ENCODE results near the gene ZNF124. TPM values are rescaled to one million over a fixed set of nuclear protein-coding genes. Genes with fewer than 3 reads are reported as not detected.

Gene ZNF124
- total and polyA plus RNA-seq, 2 experiments from 2014 or later, result 7.0 to 74.2 TPM

DNA sequence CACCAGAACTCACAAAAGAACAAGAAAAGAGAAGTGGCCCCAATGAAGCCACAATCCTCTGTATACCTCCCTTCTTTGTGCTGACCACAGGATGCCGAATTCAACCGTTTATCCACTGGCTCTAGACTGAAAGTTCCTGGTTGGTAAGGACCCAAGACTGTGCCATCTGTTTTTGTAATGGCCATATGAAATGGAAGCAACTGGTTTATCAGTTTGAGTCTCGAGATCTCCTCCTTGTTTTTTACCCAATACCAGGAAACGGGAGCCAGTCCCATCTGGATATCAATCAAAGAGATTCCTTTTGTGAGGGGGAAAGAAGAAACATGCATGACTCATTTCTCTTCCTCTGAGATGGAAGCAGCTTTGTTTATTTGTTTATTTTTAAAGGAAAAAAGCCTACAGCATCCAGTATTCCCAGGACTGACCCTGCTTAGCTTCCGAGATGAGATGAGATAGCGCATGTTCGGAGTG lies 32.4 kb upstream of the ZNF124 start:
- Histone ChIP-seq H3K36me3 (replicated peaks; ENCODE audit: insufficient read depth, low read depth) (no peaks in the 10 kb centered on the region), H3K4me3 (no peak overlapping the region), H3K4me1 (ENCODE audit: insufficient read depth) (peaks cover 14% of the 10 kb centered on the region), H4K20me1 (ENCODE audit: insufficient read depth, poor library complexity, severe bottlenecking) (peaks cover 7% of the 10 kb centered on the region), H3K27me3 (no peaks in the 10 kb centered on the region), H2AFZ (no peak overlapping the region), H3K4me2 (no peak overlapping the region), H3K79me2 (peaks cover 58% of the 10 kb centered on the region), H3K9me3 (ENCODE audit: low read depth) (no peaks in the 10 kb centered on the region), H3K27ac (no peak overlapping the region), H3K9me2 (replicated peaks; ENCODE audit: insufficient read depth) (no peaks in the 10 kb centered on the region)
- 87% methylated on average over 7 of the region's 7 CpGs for WGBS (ENCODE audit: low lambda C conversion rate, missing lambda C conversion rate)
- no peak for TF ChIP-seq EZH2phosphoT487 (IDR thresholded peaks at IDR 0.05; ENCODE audit: low read depth, severe bottlenecking, unreplicated experiment)
- TF ChIP-seq, protein P1, sequence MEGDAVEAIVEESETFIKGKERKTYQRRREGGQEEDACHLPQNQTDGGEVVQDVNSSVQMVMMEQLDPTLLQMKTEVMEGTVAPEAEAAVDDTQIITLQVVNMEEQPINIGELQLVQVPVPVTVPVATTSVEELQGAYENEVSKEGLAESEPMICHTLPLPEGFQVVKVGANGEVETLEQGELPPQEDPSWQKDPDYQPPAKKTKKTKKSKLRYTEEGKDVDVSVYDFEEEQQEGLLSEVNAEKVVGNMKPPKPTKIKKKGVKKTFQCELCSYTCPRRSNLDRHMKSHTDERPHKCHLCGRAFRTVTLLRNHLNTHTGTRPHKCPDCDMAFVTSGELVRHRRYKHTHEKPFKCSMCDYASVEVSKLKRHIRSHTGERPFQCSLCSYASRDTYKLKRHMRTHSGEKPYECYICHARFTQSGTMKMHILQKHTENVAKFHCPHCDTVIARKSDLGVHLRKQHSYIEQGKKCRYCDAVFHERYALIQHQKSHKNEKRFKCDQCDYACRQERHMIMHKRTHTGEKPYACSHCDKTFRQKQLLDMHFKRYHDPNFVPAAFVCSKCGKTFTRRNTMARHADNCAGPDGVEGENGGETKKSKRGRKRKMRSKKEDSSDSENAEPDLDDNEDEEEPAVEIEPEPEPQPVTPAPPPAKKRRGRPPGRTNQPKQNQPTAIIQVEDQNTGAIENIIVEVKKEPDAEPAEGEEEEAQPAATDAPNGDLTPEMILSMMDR (IDR thresholded peaks at IDR 0.05; ENCODE audit: poor library complexity), result no peak
- TF ChIP-seq EZH2 (IDR thresholded peaks at IDR 0.05; ENCODE audit: borderline replicate concordance), result no peak
- DNase-seq (ENCODE audit: low spot score), result no peak

DNA sequence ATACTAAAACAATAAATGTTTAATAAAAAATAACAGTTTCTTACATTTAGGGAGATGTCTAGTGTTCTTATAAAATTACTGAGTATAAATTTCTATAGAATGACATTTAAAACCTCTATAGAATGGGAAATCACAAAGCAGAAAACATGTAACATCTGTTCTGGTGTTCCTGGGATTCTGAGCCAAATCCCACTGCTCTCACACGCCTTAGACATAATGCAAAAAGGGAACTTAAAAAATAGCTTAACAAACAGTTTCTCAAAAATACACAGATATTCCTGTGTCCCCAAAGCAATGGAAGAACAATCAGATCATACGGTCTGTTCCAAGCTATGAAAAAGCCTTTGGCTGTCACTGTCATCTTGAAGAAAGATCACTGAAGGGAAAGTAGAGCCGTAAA lies 27.0 kb upstream of the ZNF124 start:
- no peaks in the 10 kb centered on the region for H3K4me1 ChIP-seq (ENCODE audit: insufficient read depth)
- H3K9me3 ChIP-seq (ENCODE audit: low read depth), result peaks cover 11% of the 10 kb centered on the region
- H3K27me3 ChIP-seq, result no peaks in the 10 kb centered on the region
- WGBS (ENCODE audit: low lambda C conversion rate, missing lambda C conversion rate), result 65% methylated on average over 3 of the region's 3 CpGs
- H3K4me2 ChIP-seq, result no peak overlapping the region
- DNase-seq (ENCODE audit: low spot score), result no peak
- peaks cover 6% of the 10 kb centered on the region for H3K36me3 ChIP-seq (replicated peaks; ENCODE audit: insufficient read depth, low read depth)
- H3K4me3 ChIP-seq, result no peak overlapping the region
- H3K27ac ChIP-seq, result no peak overlapping the region
- no peaks in the 10 kb centered on the region for H4K20me1 ChIP-seq (ENCODE audit: insufficient read depth, poor library complexity, severe bottlenecking)
- peaks cover 13% of the 10 kb centered on the region for H3K79me2 ChIP-seq
- H3K9me2 ChIP-seq (replicated peaks; ENCODE audit: insufficient read depth), result no peaks in the 10 kb centered on the region
- H2AFZ ChIP-seq, result no peak overlapping the region
- TF ChIP-seq, protein P1 (IDR thresholded peaks at IDR 0.05; ENCODE audit: poor library complexity), result no peak
- TF ChIP-seq EZH2phosphoT487 (IDR thresholded peaks at IDR 0.05; ENCODE audit: low read depth, severe bottlenecking, unreplicated experiment) (no peak), EZH2 (IDR thresholded peaks at IDR 0.05; ENCODE audit: borderline replicate concordance) (no peak)

DNA sequence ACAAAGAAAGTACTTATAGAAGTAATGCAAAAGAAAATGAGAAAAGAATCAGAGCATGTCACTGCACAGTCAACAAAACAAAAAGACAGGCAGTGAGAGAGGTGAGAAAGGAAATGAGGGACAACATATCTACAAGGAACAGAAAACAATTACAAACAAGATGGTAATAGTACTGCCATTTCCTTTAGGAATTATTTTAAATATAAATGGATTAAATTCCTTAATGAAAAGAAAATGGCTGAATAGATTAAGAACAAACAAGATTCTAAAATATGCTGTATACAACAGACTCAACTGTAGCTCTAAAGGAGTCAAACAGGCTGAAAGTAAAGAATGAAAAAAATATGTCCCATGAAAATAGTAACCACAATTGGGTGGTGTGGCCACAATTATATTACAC lies 22.1 kb upstream of the ZNF124 start:
- Histone ChIP-seq H3K79me2 (no peaks in the 10 kb centered on the region), H3K27me3 (no peaks in the 10 kb centered on the region), H3K27ac (no peak overlapping the region), H3K9me2 (replicated peaks; ENCODE audit: insufficient read depth) (no peaks in the 10 kb centered on the region), H4K20me1 (ENCODE audit: insufficient read depth, poor library complexity, severe bottlenecking) (no peaks in the 10 kb centered on the region), H3K4me1 (ENCODE audit: insufficient read depth) (no peaks in the 10 kb centered on the region), H3K4me2 (no peak overlapping the region), H3K4me3 (no peak overlapping the region), H3K9me3 (ENCODE audit: low read depth) (peaks cover 49% of the 10 kb centered on the region), H3K36me3 (replicated peaks; ENCODE audit: insufficient read depth, low read depth) (peaks cover 13% of the 10 kb centered on the region), H2AFZ (no peak overlapping the region)
- DNase-seq (ENCODE audit: low spot score), result no peak
- no peak for TF ChIP-seq EZH2phosphoT487 (IDR thresholded peaks at IDR 0.05; ENCODE audit: low read depth, severe bottlenecking, unreplicated experiment)
- TF ChIP-seq, protein P1 (IDR thresholded peaks at IDR 0.05; ENCODE audit: poor library complexity), result no peak
- no peak for TF ChIP-seq EZH2 (IDR thresholded peaks at IDR 0.05; ENCODE audit: borderline replicate concordance)

Measured in hepatocyte (in vitro differentiated cells).